Measurements from ENCODE around the gene LTBP1.
"Not testable (repeated sequence)": the region's sequence is repeated elsewhere in the genome, so short reads cannot be mapped to it uniquely, and the experiment has no call there.

Gene LTBP1

DNA sequence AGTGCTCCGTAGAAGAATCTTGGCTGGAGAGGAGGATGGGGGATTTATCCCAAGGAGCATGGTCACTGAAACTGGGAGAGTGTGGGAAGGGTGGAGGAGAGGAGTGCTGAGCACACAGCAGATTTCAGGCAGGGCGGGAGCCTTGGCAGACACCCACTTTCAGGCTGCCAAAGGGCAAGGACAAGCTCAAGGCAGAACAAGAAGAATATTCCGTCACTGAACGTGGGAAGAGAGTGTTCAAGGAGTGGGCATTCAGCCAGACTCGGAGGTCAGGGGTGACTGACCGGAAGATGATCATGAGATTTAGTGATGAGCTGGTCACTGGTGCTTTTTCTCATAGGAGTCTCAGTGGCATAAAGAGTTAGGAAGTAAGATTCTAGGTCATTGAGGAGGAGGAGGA lies 393.5 kb downstream of the LTBP1 start:
- no peak for DNase-seq (ENCODE audit: low read depth, low spot score)

GRCh38 chr2:33342171-33342570 lies 395.4 kb downstream of the LTBP1 start:
- no peak for DNase-seq (ENCODE audit: low read depth, low spot score)

DNA sequence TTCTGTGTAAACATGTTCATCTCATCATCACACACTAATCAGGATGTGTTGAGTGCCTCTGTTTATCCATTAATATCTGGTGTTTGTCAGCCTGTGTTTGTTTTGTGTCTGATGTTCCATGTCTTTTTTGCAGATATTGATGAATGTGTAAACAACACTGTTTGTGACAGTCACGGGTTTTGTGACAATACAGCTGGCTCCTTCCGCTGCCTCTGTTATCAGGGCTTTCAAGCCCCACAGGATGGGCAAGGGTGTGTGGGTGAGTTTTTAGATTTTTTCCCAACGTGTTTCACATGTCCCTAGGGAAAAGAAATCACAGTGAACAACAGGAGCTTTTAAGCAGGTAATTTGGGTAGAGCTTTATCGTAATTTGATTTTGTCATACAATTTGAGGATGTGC lies 396.0 kb downstream of the LTBP1 start:
- no peak for DNase-seq (ENCODE audit: low read depth, low spot score)

GRCh38 chr2:33343387-33343895 lies 396.7 kb downstream of the LTBP1 start:
- DNase-seq (ENCODE audit: low read depth, low spot score), result no peak

GRCh38 chr2:33344230-33344629 lies 397.5 kb downstream of the LTBP1 start:
- no peak for DNase-seq (ENCODE audit: low read depth, low spot score)

- DNase-seq (ENCODE audit: low read depth, low spot score), result no peak
These were observed 401.1 kb downstream of the LTBP1 start for GRCh38 chr2:33347856-33348255.

GRCh38 chr2:33350632-33351031 lies 403.9 kb downstream of the LTBP1 start:
- no peak for DNase-seq (ENCODE audit: low read depth, low spot score)

DNA sequence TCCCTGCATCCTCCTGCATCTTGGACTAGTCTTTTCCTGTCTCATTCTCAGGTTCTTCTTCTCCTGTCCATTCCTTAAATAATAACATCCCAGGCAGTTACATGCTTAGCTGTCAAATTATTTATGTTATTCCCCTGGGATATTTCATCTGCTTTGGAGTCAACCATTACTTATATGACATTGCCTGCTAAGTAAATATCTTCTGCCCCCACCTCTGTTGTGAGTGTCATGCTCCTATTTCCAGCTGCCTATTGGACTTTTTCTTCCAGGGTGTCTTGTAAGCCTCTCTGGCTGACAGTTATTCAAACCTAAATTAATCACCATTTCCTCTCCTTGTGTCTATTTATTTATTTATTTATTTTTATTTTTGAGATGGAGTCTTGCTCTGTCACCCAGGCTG lies 405.0 kb downstream of the LTBP1 start:
- no peak for DNase-seq (ENCODE audit: low read depth, low spot score)

DNA sequence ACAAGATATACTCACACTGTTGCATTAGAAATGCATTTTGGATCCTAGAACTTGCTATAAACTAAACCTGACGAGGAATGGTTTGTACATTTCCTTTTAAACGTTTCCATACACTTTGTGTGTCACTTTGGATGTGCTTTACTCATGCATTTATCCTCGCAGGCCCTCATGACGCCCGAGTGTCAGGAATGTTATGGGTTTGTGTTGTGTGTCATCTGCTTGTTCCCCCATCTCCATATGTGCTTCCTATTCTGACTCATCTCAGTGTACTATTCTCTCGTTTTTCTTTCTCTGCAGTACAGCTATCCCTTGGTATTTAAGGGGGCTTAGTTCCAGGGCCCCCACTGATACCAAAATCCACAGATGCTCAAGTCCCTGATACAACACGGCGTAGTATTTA lies 408.2 kb downstream of the LTBP1 start:
- no peak for DNase-seq (ENCODE audit: low read depth, low spot score)

DNA sequence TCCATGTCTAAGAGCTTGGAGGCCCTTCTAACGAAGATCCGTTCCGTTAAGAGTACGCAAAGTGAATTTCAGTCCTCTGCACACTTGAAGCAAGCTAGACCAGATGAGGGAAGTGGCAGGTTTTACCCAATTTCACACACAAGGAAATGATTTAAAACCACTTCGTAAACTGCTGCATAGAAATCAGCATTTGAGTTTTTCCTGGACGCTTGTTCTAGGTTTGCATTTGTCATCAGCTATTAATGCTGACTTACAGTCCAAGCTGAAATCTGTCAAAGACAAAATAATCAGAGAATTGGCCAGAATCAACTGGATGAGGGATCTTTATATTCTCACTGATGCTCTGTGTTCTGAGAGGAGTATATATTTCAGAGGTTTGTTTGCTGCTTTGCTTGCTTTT lies 412.1 kb downstream of the LTBP1 start:
- DNase-seq (ENCODE audit: low read depth, low spot score), result no peak

- no peak for DNase-seq (ENCODE audit: low read depth, low spot score)
These were observed 416.9 kb downstream of the LTBP1 start for GRCh38 chr2:33363325-33364298.

DNA sequence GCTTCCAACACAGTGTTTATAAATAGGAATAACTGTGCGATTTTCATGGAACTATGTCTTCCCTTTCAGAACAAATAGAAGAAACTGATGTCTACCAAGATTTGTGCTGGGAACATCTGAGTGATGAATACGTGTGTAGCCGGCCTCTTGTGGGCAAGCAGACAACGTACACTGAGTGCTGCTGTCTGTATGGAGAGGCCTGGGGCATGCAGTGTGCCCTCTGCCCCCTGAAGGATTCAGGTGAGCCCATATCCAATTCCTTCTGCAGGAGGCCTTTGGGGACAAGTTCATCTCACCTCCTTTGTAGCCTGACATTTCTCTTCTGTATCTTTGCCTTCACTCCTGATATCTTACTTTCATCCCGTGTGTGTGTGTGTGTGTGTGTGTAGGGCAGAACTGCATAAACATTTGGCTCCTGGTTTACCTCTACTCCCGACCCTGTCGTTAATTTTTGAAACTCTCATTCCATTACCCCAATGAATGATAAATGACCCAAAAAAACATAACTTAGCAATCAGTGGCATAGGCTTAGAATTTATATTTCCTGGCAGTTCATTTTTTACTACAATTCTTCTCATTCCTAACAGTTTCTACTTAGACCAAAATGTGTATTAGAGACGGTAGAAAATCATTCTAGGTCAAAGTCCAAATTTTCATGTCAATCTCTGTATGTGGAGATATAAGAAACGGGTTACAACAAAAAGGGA lies 418.7 kb downstream of the LTBP1 start:
- DNase-seq (ENCODE audit: low read depth, low spot score), result no peak

DNA sequence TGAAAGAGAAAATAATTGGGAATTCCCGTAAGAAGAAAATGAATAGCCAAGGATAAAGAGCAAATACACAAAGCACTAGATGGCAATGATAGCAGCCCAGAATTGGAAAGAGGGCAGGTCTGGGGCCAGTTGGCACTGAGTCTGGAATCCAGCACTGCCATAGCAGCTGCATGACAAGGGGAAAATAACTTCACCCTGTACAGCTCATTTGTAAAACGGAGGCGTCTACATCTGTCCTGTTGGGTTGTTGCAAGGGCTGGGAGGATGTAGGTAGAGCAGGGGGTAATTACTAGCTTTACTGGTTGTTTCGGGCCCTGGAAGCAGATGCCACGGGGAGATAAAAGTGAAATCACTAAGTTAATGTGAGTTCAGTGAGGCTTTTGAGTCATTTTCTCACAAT lies 419.7 kb downstream of the LTBP1 start:
- no peak for DNase-seq (ENCODE audit: low read depth, low spot score)

- DNase-seq (ENCODE audit: low read depth, low spot score), result not testable (repeated sequence)
These were observed 421.8 kb downstream of the LTBP1 start for GRCh38 chr2:33368524-33368923.

DNA sequence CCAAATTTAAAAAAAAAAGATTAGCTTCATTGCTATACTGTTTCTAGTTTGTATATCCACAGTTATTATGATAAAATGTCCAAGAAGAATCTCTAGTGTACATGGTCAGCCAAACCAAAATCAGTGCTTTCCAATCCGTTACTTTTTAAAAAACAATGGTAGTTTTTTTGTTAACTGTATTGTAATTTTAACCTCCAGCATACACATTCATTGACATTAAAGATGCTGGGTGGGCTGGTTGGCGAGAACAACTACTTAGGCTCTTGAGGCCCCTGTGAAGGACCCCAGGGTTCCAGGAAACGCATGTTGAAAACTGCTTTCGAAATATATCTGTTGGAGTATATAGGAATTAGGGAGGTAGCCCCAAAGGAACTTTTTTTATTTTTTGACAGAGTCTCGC lies 422.4 kb downstream of the LTBP1 start:
- DNase-seq (ENCODE audit: low read depth, low spot score), result no peak

- no peak for DNase-seq (ENCODE audit: low read depth, low spot score)
These were observed 424.0 kb downstream of the LTBP1 start for GRCh38 chr2:33370636-33371265.

DNA sequence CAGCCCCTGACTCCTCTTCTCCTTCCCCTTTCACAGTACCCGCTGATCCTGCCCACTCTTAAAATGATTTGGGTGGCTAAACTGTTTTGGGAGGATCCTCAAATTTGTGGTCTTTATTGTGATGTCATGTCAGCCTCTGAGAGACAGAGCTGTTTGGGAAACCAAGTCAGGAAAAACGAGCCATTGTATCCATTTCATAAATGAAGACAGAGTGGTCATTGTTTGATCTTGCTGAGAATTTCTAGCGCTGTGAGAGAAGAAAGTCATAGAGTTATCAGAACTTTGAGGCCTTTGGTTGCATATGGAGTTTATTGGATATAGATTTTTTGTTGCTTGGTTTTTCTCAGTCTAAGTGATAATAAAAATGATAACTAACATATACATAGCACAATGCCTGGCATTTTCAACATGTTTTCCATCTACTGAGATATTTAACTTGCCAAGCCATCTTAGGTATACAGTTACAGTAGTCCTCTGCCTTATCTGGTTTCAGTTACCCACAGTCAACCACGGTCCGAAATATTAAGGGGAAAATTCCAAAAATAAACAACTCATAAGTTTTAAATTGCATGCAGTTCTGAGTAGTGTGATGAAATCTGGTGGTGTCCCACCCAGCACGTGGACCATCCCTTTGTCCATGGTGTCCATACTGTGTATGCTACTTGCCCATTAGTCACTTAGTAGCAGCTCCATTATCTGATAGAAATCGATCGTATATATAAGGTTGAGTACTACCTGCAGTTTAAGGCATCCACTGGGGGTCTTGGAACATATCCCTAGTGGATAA lies 424.7 kb downstream of the LTBP1 start:
- DNase-seq (ENCODE audit: low read depth, low spot score), result no peak

- no peak for DNase-seq (ENCODE audit: low read depth, low spot score)
These were observed 426.3 kb downstream of the LTBP1 start for GRCh38 chr2:33372940-33373553.

DNA sequence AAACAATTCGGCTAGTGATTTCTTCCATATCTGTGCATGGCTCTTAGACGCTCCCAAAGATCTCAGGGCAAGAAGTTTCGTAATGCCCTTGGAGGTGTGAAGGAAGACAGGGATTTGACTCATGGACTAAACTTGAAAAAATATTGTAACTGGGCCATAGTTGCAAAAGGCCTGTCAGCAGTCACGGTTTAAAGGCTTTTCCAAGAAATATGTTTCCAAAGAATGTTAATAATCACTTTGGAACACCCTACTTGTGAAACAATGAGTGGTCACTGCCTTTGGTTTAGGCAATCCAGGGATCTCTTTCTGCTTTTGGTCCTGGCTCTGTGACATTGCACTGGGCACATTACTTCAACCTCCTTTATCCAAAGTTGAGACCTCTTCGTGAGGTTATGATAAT lies 427.2 kb downstream of the LTBP1 start:
- no peak for DNase-seq (ENCODE audit: low read depth, low spot score)

GRCh38 chr2:33375054-33375453 lies 428.3 kb downstream of the LTBP1 start:
- DNase-seq (ENCODE audit: low read depth, low spot score), result no peak

DNA sequence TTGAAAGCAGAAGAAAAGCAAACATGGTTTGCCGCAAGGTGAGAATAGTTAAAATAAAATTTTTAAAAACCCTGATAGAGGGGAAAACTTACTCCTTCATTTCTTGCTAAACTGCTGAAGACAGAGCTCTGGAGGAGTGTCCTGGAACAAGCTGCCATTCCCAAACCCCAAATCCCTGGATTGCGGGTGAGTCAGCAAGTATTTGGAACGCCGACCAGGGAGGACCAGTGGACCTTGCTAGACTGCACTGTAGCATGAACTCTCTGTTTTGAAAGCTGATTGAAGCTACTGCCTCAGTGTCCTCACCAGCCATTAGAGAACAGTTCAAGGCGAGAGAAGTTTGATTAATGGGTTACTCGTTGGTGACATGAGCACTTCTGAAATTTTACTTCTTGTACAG lies 430.3 kb downstream of the LTBP1 start:
- no peak for DNase-seq (ENCODE audit: low read depth, low spot score)
